ENCODE measurements around the gene DUSP1.
A peak's percentile ranks its signal among the peaks of the same experiment; 100 is the strongest.
"Not testable (repeated sequence)": the region's sequence is repeated elsewhere in the genome, so short reads cannot be mapped to it uniquely, and the experiment has no call there.

DUSP1 gene, protein sequence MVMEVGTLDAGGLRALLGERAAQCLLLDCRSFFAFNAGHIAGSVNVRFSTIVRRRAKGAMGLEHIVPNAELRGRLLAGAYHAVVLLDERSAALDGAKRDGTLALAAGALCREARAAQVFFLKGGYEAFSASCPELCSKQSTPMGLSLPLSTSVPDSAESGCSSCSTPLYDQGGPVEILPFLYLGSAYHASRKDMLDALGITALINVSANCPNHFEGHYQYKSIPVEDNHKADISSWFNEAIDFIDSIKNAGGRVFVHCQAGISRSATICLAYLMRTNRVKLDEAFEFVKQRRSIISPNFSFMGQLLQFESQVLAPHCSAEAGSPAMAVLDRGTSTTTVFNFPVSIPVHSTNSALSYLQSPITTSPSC

DNA sequence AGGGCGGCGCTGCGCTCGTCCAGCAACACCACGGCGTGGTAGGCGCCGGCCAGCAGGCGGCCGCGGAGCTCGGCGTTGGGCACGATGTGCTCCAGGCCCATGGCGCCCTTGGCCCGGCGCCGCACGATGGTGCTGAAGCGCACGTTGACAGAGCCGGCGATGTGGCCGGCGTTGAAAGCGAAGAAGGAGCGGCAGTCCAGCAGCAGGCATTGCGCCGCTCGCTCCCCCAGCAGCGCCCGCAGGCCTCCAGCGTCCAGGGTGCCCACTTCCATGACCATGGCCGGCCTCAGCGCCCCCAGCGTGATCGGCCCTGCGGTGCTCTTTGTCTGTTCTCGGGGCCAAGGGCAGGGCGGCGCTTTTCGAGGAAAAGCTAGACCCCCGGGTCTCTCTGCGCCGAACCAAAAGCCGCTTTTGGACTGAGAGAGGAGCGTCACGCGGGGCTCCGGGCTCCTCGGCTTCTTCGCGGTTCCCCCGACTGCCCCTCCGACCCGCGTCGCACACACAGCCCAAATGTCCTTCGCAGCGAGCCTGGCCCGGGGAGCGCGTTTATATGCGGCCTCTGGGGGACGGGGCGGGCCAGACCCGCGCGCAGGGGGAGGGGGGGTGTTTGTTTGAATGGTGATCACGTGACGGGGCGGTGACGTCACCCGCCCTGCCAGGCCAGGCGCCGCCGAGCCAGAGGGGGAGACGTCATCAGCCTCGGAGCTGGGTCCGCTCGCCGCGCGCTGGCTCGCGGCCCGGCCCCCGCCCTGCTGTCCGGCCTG lies at the start of gene DUSP1:
Gene DUSP1, minus strand, starts transcription at position 521 of the 764 bp plus-strand sequence. Its CDS starts 243 bp downstream, at position 278.
- peak; percentile 95 to 98 for DNase-seq (ENCODE audit: low read depth in 2 of 2)

DNA sequence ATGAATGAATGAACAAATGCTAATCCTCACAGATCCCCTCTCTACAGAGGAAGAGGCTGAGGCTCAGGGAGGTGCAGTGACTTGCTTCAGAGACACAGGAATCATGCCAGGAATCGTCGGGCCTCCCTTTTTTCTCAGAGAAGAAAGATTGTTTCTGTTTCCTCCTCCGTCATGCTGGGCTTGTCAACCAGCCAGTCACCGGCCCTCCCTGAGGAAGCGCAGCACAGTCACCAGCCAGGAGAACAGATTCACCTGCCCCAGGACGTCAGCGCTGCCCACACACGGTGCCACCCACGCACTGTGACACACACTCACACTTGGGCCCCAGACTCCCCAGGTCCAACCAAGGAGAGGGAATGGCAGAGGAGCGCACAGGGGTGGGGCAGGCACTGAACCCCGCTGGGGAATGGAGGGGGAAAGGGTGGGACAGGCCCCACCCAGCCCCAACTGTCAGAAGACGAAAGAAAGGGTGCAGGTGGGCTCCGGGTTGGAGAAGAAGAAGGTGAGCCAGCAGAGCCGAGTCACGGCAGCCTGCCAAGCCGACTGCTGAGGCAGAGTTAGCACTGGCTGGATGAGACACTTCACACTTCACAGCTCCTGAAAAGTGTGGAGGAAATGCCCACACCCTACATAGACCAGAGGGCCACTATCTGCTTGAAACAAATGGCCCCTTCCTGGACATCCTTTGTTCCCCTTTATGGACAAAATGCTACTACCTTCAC lies 49.2 kb upstream of the DUSP1 start:
- DNase-seq (ENCODE audit: low read depth in 2 of 2): peak in 1 of 2 donors; percentile 49

- no peak for DNase-seq (ENCODE audit: low read depth in 2 of 2)
Observed at GRCh38 chr5:172819569-172819968, 48.6 kb upstream of the DUSP1 start.

DNA sequence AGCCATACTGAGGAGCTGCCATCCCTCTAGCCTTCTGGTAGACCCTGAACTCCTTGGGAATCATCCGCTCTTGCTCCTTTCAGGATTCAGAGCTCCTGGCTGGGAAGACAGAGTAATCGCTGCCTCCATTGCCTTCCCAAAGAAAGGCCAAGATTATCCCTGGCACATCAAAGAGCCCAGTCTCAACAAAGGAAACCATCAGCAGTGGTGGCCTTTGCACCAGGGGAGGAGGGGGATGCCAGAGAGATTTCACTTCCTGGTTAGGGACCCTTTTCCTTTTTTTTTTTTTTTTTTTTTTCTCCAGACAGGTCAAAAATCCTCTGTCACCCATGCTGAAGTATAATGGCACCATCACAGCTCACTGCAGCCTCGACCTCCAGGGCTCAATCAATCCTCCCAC lies 47.1 kb upstream of the DUSP1 start:
- DNase-seq (ENCODE audit: low read depth in 2 of 2): no peak

DNA sequence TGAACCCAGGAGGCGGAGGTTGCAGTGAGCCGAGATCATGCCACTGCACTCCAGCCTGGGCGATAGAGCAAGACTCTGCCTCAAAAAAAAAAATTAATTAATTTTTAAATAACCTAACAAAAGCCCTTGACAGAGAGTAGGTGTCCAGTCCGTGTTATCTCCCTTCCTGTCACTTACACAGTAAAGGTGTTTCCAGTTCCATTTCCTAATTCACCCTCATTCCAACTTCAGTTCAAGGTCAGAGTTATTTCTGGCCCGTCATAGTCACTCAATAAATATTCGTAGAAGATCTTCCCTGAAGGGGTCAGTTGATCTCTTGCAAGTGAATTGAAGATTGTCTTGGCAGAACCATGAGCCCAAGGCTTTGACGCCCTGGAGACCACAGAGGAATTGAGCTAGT lies 46.7 kb upstream of the DUSP1 start:
- no peak for DNase-seq (ENCODE audit: low read depth in 2 of 2)

GRCh38 chr5:172816925-172817562 lies 46.0 kb upstream of the DUSP1 start:
- no peak for DNase-seq (ENCODE audit: low read depth in 2 of 2)

- DNase-seq (ENCODE audit: low read depth in 2 of 2): no peak
Observed at GRCh38 chr5:172815631-172816030, 44.6 kb upstream of the DUSP1 start.

GRCh38 chr5:172810996-172811395 lies 40.0 kb upstream of the DUSP1 start:
- not testable (repeated sequence) for DNase-seq (ENCODE audit: low read depth in 2 of 2)

GRCh38 chr5:172809774-172810173 lies 38.8 kb upstream of the DUSP1 start:
- DNase-seq (ENCODE audit: low read depth in 2 of 2): no peak

DNA sequence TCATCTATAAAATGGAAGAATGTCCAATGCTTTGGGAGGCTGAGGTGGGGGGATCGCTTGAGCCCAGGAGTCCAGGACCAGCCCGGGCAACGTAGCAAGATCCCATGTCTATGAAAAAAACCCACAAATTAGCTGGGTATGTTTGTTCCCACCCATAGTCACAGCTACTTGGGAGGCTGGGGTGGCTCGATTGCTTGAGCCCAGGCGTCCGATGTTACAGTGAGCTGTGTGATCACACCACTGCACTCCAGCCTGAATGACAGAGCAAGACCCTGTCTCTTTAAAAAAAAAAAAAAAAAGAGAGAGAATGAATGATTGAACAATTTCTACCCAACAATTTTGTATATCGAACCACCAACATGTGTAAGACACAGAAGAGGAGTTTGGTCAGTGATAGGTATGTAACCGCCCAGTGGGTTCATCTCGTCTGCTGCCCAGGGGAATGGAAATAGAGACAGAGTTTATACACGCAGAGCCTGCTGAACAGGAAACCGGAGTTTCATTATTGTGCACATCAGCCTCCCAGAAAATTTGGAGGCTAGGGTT lies 36.8 kb upstream of the DUSP1 start:
- no peak for DNase-seq (ENCODE audit: low read depth in 2 of 2)

DNA sequence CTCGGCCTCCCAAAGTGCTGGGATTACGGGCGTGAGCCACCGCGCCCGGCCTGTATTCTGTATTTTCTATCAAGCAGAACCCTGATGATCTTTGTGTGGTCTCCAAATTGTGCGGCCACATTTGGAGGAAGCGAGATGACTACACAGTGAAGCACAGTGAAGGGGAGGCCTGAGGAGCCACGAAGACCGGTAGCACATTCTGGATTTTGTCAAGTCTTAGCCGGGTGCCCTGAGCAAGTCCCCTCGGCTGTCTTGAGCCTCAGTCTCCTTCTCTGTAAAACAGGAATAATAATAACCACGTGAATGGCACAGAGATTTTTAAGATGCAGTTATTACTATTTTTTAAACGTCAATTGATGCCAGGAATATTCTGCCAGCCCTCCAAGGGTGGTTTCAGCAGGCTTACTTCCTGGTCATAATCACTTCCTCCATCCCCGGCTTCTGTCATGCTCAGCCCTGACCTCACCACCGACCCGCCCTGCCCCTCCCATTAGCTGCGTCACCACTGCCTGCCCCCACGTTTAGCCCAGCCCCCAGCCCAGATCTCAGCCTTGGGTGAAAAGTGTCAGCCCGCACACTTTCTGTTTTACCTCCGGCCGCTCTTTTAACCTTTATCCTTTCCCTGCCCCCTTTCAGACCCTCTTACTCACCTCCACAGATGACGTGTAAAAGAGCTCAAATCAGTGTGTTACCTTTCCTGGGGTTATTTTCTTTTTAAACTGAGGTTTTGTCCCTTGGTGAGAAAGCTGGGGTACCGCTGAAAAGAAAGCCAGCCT lies 36.1 kb upstream of the DUSP1 start:
- DNase-seq (ENCODE audit: low read depth in 2 of 2): peak; percentile 89 to 94

- DNase-seq (ENCODE audit: low read depth in 2 of 2): no peak
Observed at GRCh38 chr5:172805736-172806255, 34.8 kb upstream of the DUSP1 start.

DNA sequence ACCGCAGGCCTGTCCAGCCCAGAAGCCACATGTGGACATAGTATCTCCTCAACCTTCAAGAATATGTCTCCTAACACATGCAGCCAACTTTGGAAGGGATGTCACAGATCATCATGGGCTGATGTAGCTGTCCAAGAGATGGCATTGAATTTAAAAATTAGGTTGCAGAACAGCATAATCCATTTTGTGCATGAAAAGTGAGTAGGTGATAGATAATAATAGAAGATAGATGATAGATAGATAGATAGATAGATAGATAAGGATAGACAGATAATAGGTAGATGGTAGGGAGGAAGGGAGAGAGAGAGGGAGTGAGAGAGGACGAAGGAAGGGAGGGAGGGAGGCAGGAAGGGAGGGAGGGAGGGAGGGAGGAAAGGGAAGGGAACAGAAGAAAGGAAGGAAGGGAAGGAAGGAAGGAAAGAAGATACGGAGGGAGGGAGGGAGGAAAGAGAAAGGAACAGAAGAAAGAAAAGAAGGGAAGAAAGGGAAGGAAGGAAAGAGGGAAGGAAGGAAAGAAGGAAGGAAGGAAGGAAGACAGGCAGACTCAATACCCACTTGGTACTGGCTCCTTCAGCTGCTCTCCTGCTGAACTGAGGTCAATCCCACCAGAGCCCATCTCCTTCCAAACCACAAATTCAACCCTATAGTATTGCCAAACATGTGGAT lies 34.2 kb upstream of the DUSP1 start:
- DNase-seq (ENCODE audit: low read depth in 2 of 2): no peak

GRCh38 chr5:172802567-172803176 lies 31.7 kb upstream of the DUSP1 start:
- no peak for DNase-seq (ENCODE audit: low read depth in 2 of 2)

GRCh38 chr5:172802112-172802511 lies 31.1 kb upstream of the DUSP1 start:
- no peak for DNase-seq (ENCODE audit: low read depth in 2 of 2)

DNA sequence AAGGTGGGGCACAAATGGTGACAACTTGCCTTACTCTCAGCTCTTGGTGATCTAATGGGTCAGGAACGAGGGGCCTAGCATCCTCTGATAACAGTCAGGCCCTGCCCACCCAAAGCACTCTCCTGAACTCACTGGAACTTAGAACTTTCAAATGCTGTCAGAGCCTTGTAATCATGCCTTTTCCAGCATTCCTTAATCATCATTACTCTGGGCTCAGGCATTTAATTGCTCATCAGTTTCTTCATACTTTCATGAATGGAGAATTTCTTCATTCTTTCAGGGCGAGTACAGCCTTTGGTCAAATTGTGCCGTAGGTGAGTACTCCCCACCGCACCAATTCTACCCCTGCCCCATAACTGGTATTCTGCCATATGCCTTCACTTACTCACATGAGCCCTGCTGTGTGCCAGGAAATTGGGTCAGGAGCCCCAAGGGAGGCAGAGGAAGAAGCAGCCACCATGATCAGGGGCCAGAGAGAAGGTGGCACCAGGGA lies 30.2 kb upstream of the DUSP1 start:
- no peak for DNase-seq (ENCODE audit: low read depth in 2 of 2)

DNA sequence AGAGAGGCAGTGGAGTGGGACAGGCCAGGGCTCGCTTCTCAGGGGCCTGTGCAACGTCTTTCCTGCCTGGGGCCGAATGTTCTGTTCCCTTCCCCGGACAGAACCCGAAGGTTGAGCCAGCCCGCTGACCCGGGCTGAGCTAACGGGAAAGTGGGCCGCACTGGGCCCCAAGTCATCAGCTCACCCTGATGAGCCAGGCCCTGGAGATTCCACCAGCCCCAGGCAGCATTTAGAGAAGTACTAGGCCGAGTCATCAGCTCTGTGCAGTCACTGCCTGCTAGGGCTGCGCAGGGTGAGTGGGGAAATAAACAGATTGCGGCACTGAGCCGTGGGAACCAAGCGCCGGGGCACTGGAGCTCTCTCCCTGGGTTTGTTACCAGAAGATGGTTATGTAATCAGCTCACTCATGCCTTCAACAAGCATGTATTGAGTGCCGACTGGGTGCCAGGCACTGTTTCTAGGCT lies 29.1 kb upstream of the DUSP1 start:
- DNase-seq (ENCODE audit: low read depth in 2 of 2): no peak

DNA sequence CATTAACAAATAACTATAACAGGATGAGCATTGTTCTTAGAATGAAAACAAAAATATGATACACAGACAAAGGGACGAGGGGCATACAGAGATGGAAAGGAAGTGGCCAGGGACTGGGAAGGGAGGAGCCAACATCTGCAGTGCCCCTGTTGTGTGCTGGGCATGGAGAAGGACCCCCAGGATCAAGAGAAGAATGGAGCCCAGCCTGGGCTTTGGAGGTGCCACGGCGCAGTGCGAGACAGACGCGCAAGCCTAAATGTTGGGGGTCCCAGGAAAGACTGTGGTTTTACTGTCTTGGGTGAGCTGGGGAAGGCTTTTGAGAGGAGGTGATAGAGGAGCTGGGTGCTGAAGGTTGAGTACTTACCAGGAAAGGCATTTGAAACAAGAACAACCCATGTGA lies 28.4 kb upstream of the DUSP1 start:
- no peak for DNase-seq (ENCODE audit: low read depth in 2 of 2)

Data from stimulated activated CD8-positive, alpha-beta memory T cell treated with anti-CD3 and anti-CD28 coated beads, Interleukin-2, amount 100 ng/mL, for 48 hours (primary cell).